ENCODE measurements around the gene CYBRD1.
"Not testable (repeated sequence)": the region's sequence is repeated elsewhere in the genome, so short reads cannot be mapped to it uniquely, and the experiment has no call there.

The CYBRD1 gene

GRCh38 chr2:171522052-171522787 is at the start of gene CYBRD1:
Gene CYBRD1, plus strand, starts transcription at chr2:171522474. Its CDS starts 72 bp downstream, at chr2:171522546.
- no peak for DNase-seq

GRCh38 chr2:171475979-171476378 is 46.3 kb upstream of the CYBRD1 start:
- no peak for DNase-seq

GRCh38 chr2:171478345-171478744 is 43.9 kb upstream of the CYBRD1 start:
- DNase-seq: no peak

- DNase-seq: no peak
Measured at GRCh38 chr2:171479154-171479814, 43.0 kb upstream of the CYBRD1 start.

- DNase-seq: no peak
Measured at GRCh38 chr2:171480908-171481307, 41.4 kb upstream of the CYBRD1 start.

GRCh38 chr2:171482308-171482707 is 40.0 kb upstream of the CYBRD1 start:
- DNase-seq: no peak

GRCh38 chr2:171482877-171483276 is 39.4 kb upstream of the CYBRD1 start:
- DNase-seq: no peak

- no peak for DNase-seq
Measured at GRCh38 chr2:171483793-171484192, 38.5 kb upstream of the CYBRD1 start.

GRCh38 chr2:171485116-171485515 is 37.2 kb upstream of the CYBRD1 start:
- no peak for DNase-seq

GRCh38 chr2:171487201-171487600 is 35.1 kb upstream of the CYBRD1 start:
- no peak for DNase-seq

GRCh38 chr2:171487803-171488259 is 34.4 kb upstream of the CYBRD1 start:
- no peak for DNase-seq

GRCh38 chr2:171490577-171490976 is 31.7 kb upstream of the CYBRD1 start:
- DNase-seq: no peak

GRCh38 chr2:171491292-171491691 is 31.0 kb upstream of the CYBRD1 start:
- no peak for DNase-seq

- no peak for DNase-seq
Measured at GRCh38 chr2:171492664-171493063, 29.6 kb upstream of the CYBRD1 start.

GRCh38 chr2:171497664-171498063 is 24.6 kb upstream of the CYBRD1 start:
- not testable (repeated sequence) for DNase-seq

- no peak for DNase-seq
Measured at GRCh38 chr2:171505374-171505773, 16.9 kb upstream of the CYBRD1 start.

GRCh38 chr2:171509945-171510731 is 12.1 kb upstream of the CYBRD1 start:
- DNase-seq: no peak

- no peak for DNase-seq
Measured at GRCh38 chr2:171512014-171512413, 10.3 kb upstream of the CYBRD1 start.

- no peak for DNase-seq
Measured at GRCh38 chr2:171512683-171513195, 9.5 kb upstream of the CYBRD1 start.

- no peak for DNase-seq
Measured at GRCh38 chr2:171513719-171514160, 8.5 kb upstream of the CYBRD1 start.

- no peak for DNase-seq
Measured at GRCh38 chr2:171514908-171515582, 7.2 kb upstream of the CYBRD1 start.

- DNase-seq: no peak
Measured at GRCh38 chr2:171515672-171516298, 6.5 kb upstream of the CYBRD1 start.
